ENCODE measurements around the gene IGFN1. TPM values are rescaled to one million over a fixed set of nuclear protein-coding genes. Genes with fewer than 3 reads are reported as not detected.
A peak's percentile ranks its signal among the peaks of the same experiment; 100 is the strongest.

Gene IGFN1
- polyA plus RNA-seq, 1 donor: 3.4 TPM

- DNase-seq (ENCODE audit: low read depth): no peak
Observed at GRCh38 chr1:201163707-201164106, 26.9 kb upstream of the IGFN1 start.

GRCh38 chr1:201164645-201165044 is 26.0 kb upstream of the IGFN1 start:
- DNase-seq (ENCODE audit: low read depth): no peak

GRCh38 chr1:201167041-201167991 is 23.3 kb upstream of the IGFN1 start:
- DNase-seq (ENCODE audit: low read depth): no peak

- DNase-seq (ENCODE audit: low read depth): no peak
Observed at GRCh38 chr1:201169203-201169602, 21.4 kb upstream of the IGFN1 start.

- DNase-seq (ENCODE audit: low read depth): no peak
Observed at GRCh38 chr1:201169971-201170532, 20.6 kb upstream of the IGFN1 start.

GRCh38 chr1:201170533-201171062 is 20.0 kb upstream of the IGFN1 start:
- DNase-seq (ENCODE audit: low read depth): peak; percentile 70

- no peak for DNase-seq (ENCODE audit: low read depth)
Observed at GRCh38 chr1:201171063-201172036, 19.3 kb upstream of the IGFN1 start.

- DNase-seq (ENCODE audit: low read depth): no peak
Observed at GRCh38 chr1:201172326-201172725, 18.3 kb upstream of the IGFN1 start.

- DNase-seq (ENCODE audit: low read depth): no peak
Observed at GRCh38 chr1:201172999-201173610, 17.5 kb upstream of the IGFN1 start.

- DNase-seq (ENCODE audit: low read depth): no peak
Observed at GRCh38 chr1:201173736-201174135, 16.9 kb upstream of the IGFN1 start.

GRCh38 chr1:201175820-201176500 is 14.7 kb upstream of the IGFN1 start:
- no peak for DNase-seq (ENCODE audit: low read depth)

- DNase-seq (ENCODE audit: low read depth): no peak
Observed at GRCh38 chr1:201176940-201177339, 13.7 kb upstream of the IGFN1 start.

- no peak for DNase-seq (ENCODE audit: low read depth)
Observed at GRCh38 chr1:201178718-201179117, 11.9 kb upstream of the IGFN1 start.

GRCh38 chr1:201180141-201180540 is 10.5 kb upstream of the IGFN1 start:
- DNase-seq (ENCODE audit: low read depth): no peak

- no peak for DNase-seq (ENCODE audit: low read depth)
Observed at GRCh38 chr1:201180901-201181300, 9.7 kb upstream of the IGFN1 start.

- no peak for DNase-seq (ENCODE audit: low read depth)
Observed at GRCh38 chr1:201181323-201181722, 9.3 kb upstream of the IGFN1 start.

- no peak for DNase-seq (ENCODE audit: low read depth)
Observed at GRCh38 chr1:201181726-201182125, 8.9 kb upstream of the IGFN1 start.

- no peak for DNase-seq (ENCODE audit: low read depth)
Observed at GRCh38 chr1:201183209-201183608, 7.4 kb upstream of the IGFN1 start.

- DNase-seq (ENCODE audit: low read depth): no peak
Observed at GRCh38 chr1:201183753-201184152, 6.9 kb upstream of the IGFN1 start.

- no peak for DNase-seq (ENCODE audit: low read depth)
Observed at GRCh38 chr1:201184307-201185122, 6.1 kb upstream of the IGFN1 start.

Data from forelimb muscle (tissue), 1 donor.